Stimulated activated CD4-positive, alpha-beta T cell treated with anti-CD3 and anti-CD28 coated beads, Interleukin-2, amount 100 ng/mL, for 48 hours (primary cell): Measurements from ENCODE around the gene SNIP1.
"Not testable (repeated sequence)": the region's sequence is repeated elsewhere in the genome, so short reads cannot be mapped to it uniquely, and the experiment has no call there.

Experiments used
- DNase-seq, 2 donors: peaks; one replicate each; pipeline ENCODE4 v3.0.0-alpha.2; 2020

The SNIP1 gene

GRCh38 chr1:37553927-37554808 lies at the start of gene SNIP1:
TSS of gene SNIP1 (minus strand) at chr1:37554293. CDS start at chr1:37554229, 64 bp downstream.
- DNase-seq, result peak; percentile 81

GRCh38 chr1:37602750-37603694 lies 48.9 kb upstream of the SNIP1 start:
- DNase-seq, result peak in 1 of 2 donors; percentile 7

GRCh38 chr1:37601441-37601840 lies 47.3 kb upstream of the SNIP1 start:
- DNase-seq, result no peak

GRCh38 chr1:37599940-37600339 lies 45.8 kb upstream of the SNIP1 start:
- DNase-seq, result no peak

- DNase-seq, result no peak
These were observed 42.1 kb upstream of the SNIP1 start for GRCh38 chr1:37596182-37596667.

- DNase-seq, result peak; percentile 94 to 95
These were observed 41.5 kb upstream of the SNIP1 start, which contains the start of gene GNL2 for GRCh38 chr1:37595440-37596181. TSS of gene GNL2 (minus strand) at chr1:37595937. CDS start at chr1:37595822, 115 bp downstream.

- no peak for DNase-seq
These were observed 39.6 kb upstream of the SNIP1 start for GRCh38 chr1:37593726-37594125.

- no peak for DNase-seq
These were observed 34.8 kb upstream of the SNIP1 start for GRCh38 chr1:37588939-37589338.

GRCh38 chr1:37584544-37584943 lies 30.5 kb upstream of the SNIP1 start:
- not testable (repeated sequence) for DNase-seq

GRCh38 chr1:37575692-37576091 lies 21.6 kb upstream of the SNIP1 start:
- DNase-seq, result no peak

- no peak for DNase-seq
These were observed 20.9 kb upstream of the SNIP1 start for GRCh38 chr1:37574834-37575480.

- DNase-seq, result no peak
These were observed 16.6 kb upstream of the SNIP1 start for GRCh38 chr1:37570528-37571334.

- no peak for DNase-seq
These were observed 12.9 kb upstream of the SNIP1 start for GRCh38 chr1:37567023-37567422.

GRCh38 chr1:37564892-37565291 lies 10.8 kb upstream of the SNIP1 start:
- no peak for DNase-seq

GRCh38 chr1:37562984-37563383 lies 8.9 kb upstream of the SNIP1 start:
- no peak for DNase-seq

- DNase-seq, result peak; percentile 23 to 24
These were observed 7.3 kb upstream of the SNIP1 start for GRCh38 chr1:37561133-37562132.

GRCh38 chr1:37560401-37561132 lies 6.5 kb upstream of the SNIP1 start:
- no peak for DNase-seq

- DNase-seq, result not testable (repeated sequence)
These were observed 5.9 kb upstream of the SNIP1 start for GRCh38 chr1:37559957-37560379.

GRCh38 chr1:37559080-37559479 lies 5.0 kb upstream of the SNIP1 start:
- DNase-seq, result no peak
